Activated gamma-delta T cell (primary cell): ENCODE results near the gene MDN1.

Experiments
- DNase-seq: peaks from one replicate; lab custom pipeline; 2025; lab: John Stamatoyannopoulos, UW

Gene MDN1

GRCh38 chr6:89693207-89693606 is 126.4 kb downstream of the MDN1 start:
- no peak for DNase-seq

DNA sequence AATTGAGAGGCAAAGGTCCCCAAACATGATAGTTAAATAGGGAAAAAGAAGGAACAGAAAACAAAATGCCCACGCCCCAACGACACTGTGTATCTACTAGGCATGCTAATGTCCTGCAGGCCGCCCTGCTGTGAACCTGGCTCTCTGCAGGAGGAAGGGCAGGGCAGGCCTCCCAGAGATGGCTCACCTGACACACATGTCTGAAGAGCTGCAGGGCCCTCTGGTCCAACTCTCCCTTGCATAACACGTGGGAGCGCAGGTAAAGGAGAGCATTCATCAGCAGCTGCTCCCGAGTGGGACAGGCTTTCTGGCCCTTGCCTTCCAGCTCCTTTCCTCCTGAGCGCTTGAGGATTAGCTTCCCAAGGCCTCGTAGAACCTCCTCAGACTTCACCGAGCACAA is 127.3 kb downstream of the MDN1 start:
- no peak for DNase-seq

- no peak for DNase-seq
These were observed 128.7 kb downstream of the MDN1 start for GRCh38 chr6:89690944-89691324.

DNA sequence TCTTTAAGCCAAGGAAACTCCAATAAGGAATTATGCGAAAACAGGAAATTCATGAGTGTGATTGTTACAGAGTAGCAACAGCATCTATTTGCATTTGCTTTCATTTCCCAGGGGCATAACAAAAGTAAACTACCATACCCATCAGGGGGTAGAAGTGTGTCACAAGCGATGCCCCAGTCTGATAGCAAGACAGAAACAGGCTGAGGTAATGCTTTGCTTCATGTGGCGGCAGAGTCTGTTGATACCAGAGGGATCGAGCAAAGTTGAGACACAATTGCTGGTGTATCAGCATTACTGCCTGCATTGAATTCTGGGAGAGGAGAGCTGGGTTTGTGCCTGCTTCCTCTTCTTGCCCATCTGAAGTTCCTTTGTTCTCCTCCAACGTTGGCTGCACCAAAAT is 129.9 kb downstream of the MDN1 start:
- no peak for DNase-seq

DNA sequence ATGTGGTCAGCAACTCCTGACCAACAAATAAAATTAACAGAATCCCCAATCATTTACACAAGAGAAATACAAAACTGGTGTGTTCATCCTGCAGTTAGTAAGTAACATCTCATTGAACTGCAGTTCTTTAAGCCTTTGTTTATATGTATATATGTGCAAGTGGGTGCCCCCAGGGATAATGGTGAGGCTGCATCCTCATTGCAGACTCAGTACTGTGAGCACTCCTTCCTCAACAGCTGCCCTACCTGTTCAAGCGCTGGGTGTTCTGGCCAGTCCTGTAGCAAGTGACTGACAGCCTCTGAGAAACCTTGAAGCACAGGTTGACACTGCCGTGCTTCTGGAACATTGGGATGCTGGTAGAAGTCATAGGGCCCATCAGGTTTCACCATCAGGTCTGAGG is 131.3 kb downstream of the MDN1 start:
- no peak for DNase-seq

GRCh38 chr6:89685311-89685710 is 134.3 kb downstream of the MDN1 start:
- DNase-seq: no peak

GRCh38 chr6:89682991-89683390 is 136.6 kb downstream of the MDN1 start:
- no peak for DNase-seq

- no peak for DNase-seq
These were observed 137.5 kb downstream of the MDN1 start for GRCh38 chr6:89681983-89682564.

DNA sequence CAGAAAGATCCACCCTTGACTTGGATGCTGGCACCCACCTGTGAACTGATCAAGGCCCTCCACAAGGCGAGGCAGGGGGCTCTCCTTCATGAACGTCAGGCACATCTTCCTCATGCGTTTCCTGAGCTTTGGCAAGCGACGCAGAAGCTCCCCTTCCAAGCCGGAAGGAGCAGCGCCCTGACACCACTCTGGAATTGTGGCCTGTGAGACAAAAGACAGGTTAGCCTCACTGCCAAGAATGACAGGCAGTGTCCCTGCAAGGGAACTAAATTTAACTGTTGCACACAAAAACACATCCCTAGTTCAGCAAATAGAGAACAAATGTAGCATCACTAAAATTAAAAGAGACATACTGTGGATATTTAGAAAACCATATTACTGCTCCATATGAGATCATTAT is 139.0 kb downstream of the MDN1 start:
- no peak for DNase-seq

DNA sequence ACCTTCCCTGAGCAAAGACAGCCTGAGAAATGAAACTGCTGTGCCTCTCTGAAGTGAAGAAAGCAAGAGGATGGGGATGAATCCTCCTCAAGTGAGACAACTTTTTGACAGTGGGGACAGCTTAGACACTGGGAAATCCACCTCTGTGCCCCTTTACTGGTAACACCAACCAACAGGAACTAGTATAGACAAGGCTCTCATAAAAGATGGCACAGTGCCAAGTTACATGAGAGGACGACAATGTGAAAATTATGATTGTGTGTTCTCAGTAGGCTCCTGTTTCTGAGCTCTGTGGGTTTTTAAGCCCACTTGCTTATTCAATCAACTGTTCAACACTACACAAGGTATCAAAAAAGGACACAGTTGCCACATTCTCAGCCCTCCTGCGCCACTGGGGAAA is 139.4 kb downstream of the MDN1 start:
- DNase-seq: no peak

DNA sequence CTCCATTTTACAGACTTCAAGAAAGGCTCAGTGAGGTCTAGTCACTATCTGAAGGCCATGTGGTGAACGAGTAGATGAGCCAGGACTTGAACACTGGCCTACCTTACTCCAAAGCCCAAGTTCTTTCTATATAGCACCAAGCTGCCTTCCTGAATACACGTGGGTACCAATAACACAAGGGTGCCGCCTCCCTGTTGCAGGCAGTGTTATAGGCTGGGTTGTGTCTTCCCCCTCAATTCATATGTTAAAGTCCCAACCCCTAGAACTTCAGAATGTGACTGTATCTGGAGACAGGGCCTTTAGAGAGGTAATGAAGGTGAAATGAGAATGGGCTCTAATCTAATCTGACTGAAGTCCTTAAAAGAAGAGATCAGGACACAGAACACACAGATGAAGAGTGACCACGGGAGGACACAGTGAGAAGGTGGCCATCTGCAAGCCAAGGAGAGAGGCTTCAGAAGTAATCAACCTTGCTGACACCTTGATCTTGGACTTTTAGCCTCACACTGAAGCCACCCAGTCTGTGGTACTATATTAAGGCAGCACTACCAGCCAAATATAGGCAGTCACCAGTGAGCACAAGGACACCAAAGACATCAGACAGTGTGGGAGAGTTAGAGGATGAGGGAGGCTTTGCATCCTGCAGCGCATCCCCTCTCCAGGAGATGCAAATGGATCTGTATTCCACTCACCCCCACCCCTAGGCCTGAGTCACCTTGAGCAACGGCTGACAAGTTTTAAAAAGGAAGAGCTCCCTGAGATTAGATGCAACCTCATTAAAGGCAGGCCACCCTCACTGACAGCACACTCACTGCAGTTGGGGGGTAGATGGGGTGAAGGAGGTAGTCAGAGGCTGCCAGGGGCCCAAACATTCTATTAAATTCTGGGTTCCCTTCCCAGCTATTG is 140.1 kb downstream of the MDN1 start:
- DNase-seq: no peak

DNA sequence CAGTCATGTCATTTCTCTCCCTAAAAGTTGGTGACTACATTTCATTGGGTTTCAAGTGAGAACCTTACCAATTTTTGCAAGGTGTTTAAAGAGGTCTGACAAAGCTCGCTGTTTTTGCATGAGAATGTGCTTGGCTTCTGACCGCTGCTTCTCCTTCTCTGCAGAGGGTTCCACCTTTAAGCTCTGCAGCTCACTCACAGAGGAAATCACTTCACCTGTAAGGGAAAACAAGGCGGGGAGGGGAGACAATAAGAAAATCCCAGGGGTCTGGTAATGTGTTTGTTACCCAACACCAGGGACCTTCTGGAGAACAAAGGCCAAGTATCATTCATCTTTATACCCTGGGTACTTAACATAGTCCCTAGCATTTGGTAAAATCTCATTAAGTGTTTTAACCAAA is 141.1 kb downstream of the MDN1 start:
- no peak for DNase-seq

- no peak for DNase-seq
These were observed 143.4 kb downstream of the MDN1 start for GRCh38 chr6:89675949-89676748.

DNA sequence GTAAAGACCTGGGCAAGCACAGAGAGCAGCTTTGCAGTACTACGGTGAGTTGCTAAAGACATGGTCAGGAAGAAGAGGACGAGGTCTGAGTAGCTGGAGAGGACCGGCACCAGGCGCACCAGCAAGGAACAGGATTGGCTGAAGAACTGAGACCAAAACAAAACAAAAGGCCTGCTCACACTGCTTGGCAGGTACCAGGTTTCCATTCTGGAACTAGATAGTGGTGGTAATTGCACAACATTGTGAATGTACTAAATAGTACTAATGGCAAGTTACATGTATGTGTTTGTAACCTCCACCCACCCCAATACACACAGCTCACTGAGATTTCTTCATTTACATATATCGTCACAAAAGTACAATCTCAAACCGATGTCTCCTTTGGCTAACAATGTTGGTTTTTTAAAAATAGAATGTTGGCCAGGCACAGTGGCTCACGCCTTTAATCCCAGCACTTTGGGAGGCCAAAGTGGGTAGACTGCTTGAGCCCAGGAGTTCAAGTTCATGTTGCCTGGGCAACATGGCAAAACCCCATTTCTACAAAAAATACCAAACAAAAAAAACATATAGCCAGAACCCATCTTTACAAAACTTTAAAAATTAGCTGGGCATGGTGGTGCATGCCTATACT is 148.5 kb downstream of the MDN1 start:
- no peak for DNase-seq

DNA sequence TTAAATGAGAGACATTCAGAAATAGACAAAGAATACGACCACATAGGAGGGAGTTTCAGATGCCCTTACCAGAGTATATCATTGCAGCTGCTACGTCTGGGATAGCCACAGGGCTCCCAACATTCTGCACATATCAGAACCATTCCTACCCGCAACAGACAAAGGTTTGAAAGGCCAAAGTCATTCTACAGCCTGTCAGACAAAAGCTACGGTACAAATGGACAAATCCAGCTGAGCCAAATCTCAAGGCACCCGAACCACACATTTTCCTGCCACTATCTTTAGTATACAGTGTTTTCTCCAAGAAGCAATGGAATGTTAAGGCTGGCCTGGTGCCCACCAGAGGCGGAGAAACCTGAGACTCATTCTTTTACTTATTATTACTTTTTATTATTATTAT is 150.6 kb downstream of the MDN1 start:
- DNase-seq: no peak

GRCh38 chr6:89667872-89668556 is 151.6 kb downstream of the MDN1 start:
- DNase-seq: no peak

DNA sequence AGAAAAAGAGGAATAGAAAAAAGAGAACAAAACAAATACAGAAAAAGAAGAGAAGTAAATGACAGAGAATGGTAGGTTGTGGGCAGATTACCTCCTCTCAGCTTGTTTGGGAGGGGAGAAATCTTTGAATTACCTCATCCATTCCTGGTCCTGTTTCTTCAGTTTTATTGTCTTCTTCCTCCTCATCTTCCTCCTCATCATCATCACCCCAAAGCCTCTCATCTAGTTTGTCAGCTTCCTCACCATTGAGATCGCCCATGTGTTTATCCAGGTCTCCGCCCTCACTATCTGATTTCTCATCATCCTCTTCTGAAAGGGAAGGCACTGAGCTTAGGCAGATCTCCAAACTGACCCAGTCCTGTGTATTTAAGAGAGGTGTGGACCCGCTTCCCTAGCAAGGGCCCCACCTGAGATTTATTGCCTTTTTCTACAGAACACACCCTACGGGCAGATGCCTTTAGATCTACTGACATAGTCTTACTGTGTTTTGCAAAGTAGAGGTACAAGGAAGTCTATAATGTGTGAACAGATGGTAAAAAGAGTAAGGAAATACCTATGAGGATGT is 156.9 kb downstream of the MDN1 start:
- DNase-seq: no peak

DNA sequence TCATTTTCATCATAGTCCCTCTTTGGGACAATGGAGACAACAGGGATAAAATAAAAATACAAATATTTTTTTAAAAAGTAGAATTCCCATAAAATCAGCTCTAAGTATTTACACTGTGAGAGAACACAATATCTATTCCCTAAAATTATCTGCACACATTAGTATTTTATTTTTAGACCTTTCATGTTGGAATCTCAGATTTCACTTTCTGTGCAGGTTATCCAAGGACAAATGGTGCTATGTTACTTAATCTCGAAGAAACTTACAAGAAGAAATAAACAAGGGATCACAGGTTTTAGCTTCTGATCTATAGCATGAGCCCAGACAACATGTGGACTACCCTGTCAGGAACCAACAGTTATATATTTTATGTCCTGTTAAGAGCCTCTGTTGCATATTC is 158.0 kb downstream of the MDN1 start:
- DNase-seq: no peak

DNA sequence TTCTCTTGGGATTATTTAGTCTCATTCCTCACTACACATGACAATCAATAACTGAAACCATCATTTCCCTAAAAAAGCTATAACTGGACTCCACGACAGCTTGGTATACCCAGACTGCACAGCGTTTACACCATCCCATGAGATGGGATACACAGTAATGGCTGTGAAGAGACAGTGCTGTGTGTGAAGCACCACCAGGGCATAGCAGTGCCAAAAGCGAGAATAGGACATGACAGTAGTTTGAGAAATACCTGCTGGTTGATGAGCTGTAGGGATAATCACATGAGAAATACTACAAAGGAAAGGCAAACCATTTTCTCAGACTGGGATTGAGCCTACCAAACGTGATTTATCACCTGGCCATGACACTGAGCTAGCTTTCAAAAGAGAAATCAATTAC is 158.6 kb downstream of the MDN1 start:
- no peak for DNase-seq

- DNase-seq: no peak
These were observed 162.0 kb downstream of the MDN1 start for GRCh38 chr6:89657445-89658158.

GRCh38 chr6:89655122-89655521 is 164.5 kb downstream of the MDN1 start:
- no peak for DNase-seq
